SK-N-SH (cell line): ENCODE data around the gene SCARB1. TPM values are rescaled to one million over a fixed set of nuclear protein-coding genes. Genes with fewer than 3 reads are reported as not detected.

Experiments
- CTCF ChIA-PET: fragments of 300-600, 350-600 bp; formaldehyde crosslinking; extraction: SDS; loops from one replicate; lab custom pipeline; 2021; lab: Yijun Ruan, JAX
- POLR2A ChIA-PET: fragments of 350-600 bp; sonication (Branson Sonifier 250); formaldehyde crosslinking; extraction: SDS; loops from one replicate; lab custom pipeline; 2020; ENCODE audit warnings: antibody characterized with exemption, inconsistent platforms; lab: Yijun Ruan, JAX
- DNase-seq: peaks from one replicate; pipeline ENCODE4 v3.0.0; 2012
- H2AFZ ChIP-seq: fragments of 200-600 bp; sonication (generic); 2 replicates; pipeline ENCODE4 v1.8.1; 2016; ENCODE audit warnings: antibody characterized with exemption, mild to moderate bottlenecking, low read depth
- H3F3A ChIP-seq: fragments of 200-600 bp; sonication (generic); replicated peaks from 2 replicates; pipeline ENCODE3; 2016; ENCODE audit warnings: antibody characterized with exemption, mild to moderate bottlenecking; ENCODE audit not compliant: insufficient read depth
- H3K27ac ChIP-seq, 2 experiments: fragments of 200-500 bp in 1 of 2; fragments of 200-600 bp in 1 of 2; sonication (Bioruptor generic) in 1 of 2; sonication (generic), shearing (Covaris generic) in 1 of 2; 2 replicates each; pipeline versions ENCODE4 v1.5.1 to v1.6.1; 2014 to 2016; ENCODE audit warnings: low read depth in 2 of 2, inconsistent platforms in 1 of 2, low read length in 1 of 2, mild to moderate bottlenecking in 1 of 2, mixed read lengths in 1 of 2
- H3K27me3 ChIP-seq: fragments of 200-600 bp; sonication (generic), shearing (Covaris generic); 2 replicates; pipeline ENCODE4 v1.6.1; 2016; ENCODE audit warnings: mixed run types; ENCODE audit not compliant: insufficient read depth
- H3K36me3 ChIP-seq, 2 experiments: fragments of 200-500 bp in 1 of 2; fragments of 200-600 bp in 1 of 2; sonication (Bioruptor generic) in 1 of 2; sonication (generic) in 1 of 2; replicated peaks in 1 of 2; 2 replicates each; pipeline versions ENCODE3 to v1.5.1; 2014 to 2016; ENCODE audit warnings: low read length in 1 of 2, mild to moderate bottlenecking in 1 of 2; ENCODE audit not compliant: insufficient read depth in 2 of 2, control insufficient read depth in 1 of 2
- H3K4me1 ChIP-seq, 2 experiments: fragments of 200-500 bp in 1 of 2; fragments of 200-600 bp in 1 of 2; sonication (Bioruptor generic) in 1 of 2; sonication (generic), shearing (Covaris generic) in 1 of 2; 2 replicates each; pipeline versions ENCODE4 v1.5.1 to v1.6.1; 2014 to 2016; ENCODE audit warnings: low read depth in 1 of 2, low read length in 1 of 2, mixed run types in 1 of 2; ENCODE audit not compliant: insufficient read depth in 2 of 2, control insufficient read depth in 1 of 2
- H3K4me2 ChIP-seq: fragments of 200-600 bp; sonication (generic), shearing (Covaris generic); 2 replicates; pipeline ENCODE4 v1.6.1; 2017; ENCODE audit warnings: mixed run types
- H3K4me3 ChIP-seq, 2 experiments: fragments of 200-500 bp in 1 of 2; fragments of 200-600 bp in 1 of 2; sonication (Bioruptor generic) in 1 of 2; sonication (generic), shearing (Covaris generic) in 1 of 2; 2 replicates each; pipeline versions ENCODE4 v1.5.1 to v1.8.1; 2014 to 2016; ENCODE audit warnings: low read depth in 2 of 2, inconsistent platforms in 1 of 2, low read length in 1 of 2, mild to moderate bottlenecking in 1 of 2, mixed read lengths in 1 of 2, moderate library complexity in 1 of 2
- H3K79me2 ChIP-seq: fragments of 200-600 bp; sonication (generic); 2 replicates; pipeline ENCODE4 v1.8.1; 2017; ENCODE audit warnings: mild to moderate bottlenecking; ENCODE audit not compliant: insufficient read depth
- H3K9ac ChIP-seq: fragments of 200-600 bp; sonication (generic); 2 replicates; pipeline ENCODE4 v1.6.1; 2017; ENCODE audit warnings: mixed run types
- H3K9me2 ChIP-seq: fragments of 200-600 bp; sonication (generic); 2 replicates; pipeline ENCODE4 v1.6.1; 2017; ENCODE audit warnings: mixed run types
- H3K9me3 ChIP-seq: fragments of 200-600 bp; sonication (generic); 2 replicates; pipeline ENCODE4 v1.6.1; 2017; ENCODE audit warnings: mixed run types, mild to moderate bottlenecking, moderate library complexity
- H4K20me1 ChIP-seq: fragments of 200-600 bp; sonication (generic); 2 replicates; pipeline ENCODE4 v1.6.1; 2017; ENCODE audit warnings: mild to moderate bottlenecking, mixed run types; ENCODE audit not compliant: insufficient read depth
- CHD2 ChIP-seq: fragments of 150-350 bp; IDR thresholded peaks from 2 replicates; pipeline ENCODE4 v1.6.1; 2018; ENCODE audit warnings: low read length; ENCODE audit not compliant: partially characterized antibody
- EP300 ChIP-seq, 2 experiments: IDR thresholded peaks; 2 replicates each; pipeline versions ENCODE4 v1.4.0 to v1.6.1; 2012; ENCODE audit warnings: borderline replicate concordance in 1 of 2, low read depth in 1 of 2, low read length in 1 of 2
- FOSL2 ChIP-seq: IDR thresholded peaks from 2 replicates; pipeline ENCODE4 v1.4.0; 2012; ENCODE audit warnings: low read depth, mild to moderate bottlenecking, moderate library complexity, borderline replicate concordance
- GABPA ChIP-seq: IDR thresholded peaks from 2 replicates; pipeline ENCODE4 v1.4.0; 2012; ENCODE audit warnings: low read depth, mild to moderate bottlenecking
- GATA2 ChIP-seq: sonication (generic); formaldehyde crosslinking; IDR thresholded peaks from 2 replicates; pipeline ENCODE4 v1.5.0; 2020; ENCODE audit warnings: mild to moderate bottlenecking, missing genetic modification reagents
- JUND ChIP-seq: IDR thresholded peaks from 2 replicates; pipeline ENCODE4 v1.4.0; 2012
- MEF2A ChIP-seq: IDR thresholded peaks from 2 replicates; pipeline ENCODE4 v1.4.0; 2012; ENCODE audit warnings: low read depth, borderline replicate concordance
- NFIC ChIP-seq: IDR thresholded peaks from 2 replicates; pipeline ENCODE4 v1.4.0; 2012; ENCODE audit warnings: borderline replicate concordance
- NRF1 ChIP-seq: IDR thresholded peaks from 2 replicates; pipeline ENCODE4 v1.6.1; 2012; ENCODE audit warnings: low read depth, mild to moderate bottlenecking, low read length
- RCOR1 ChIP-seq: fragments of 150-350 bp; IDR thresholded peaks from 2 replicates; pipeline ENCODE4 v1.6.1; 2017; ENCODE audit warnings: antibody characterized with exemption, low read length
- RFX5 ChIP-seq: IDR thresholded peaks from 2 replicates; pipeline ENCODE4 v1.6.1; 2012; ENCODE audit warnings: mild to moderate bottlenecking, improper control_type of control experiment, low read length
- SIN3A ChIP-seq: IDR thresholded peaks from 2 replicates; pipeline ENCODE4 v1.6.1; 2012; ENCODE audit warnings: low read depth, mild to moderate bottlenecking, low read length, moderate library complexity, borderline replicate concordance
- SMC3 ChIP-seq: IDR thresholded peaks from 2 replicates; pipeline ENCODE4 v1.6.1; 2012; ENCODE audit warnings: low read depth, low read length, improper control_type of control experiment
- TAF1 ChIP-seq: IDR thresholded peaks from 2 replicates; pipeline ENCODE4 v1.6.1; 2012; ENCODE audit warnings: low read depth, mild to moderate bottlenecking, low read length, moderate library complexity, borderline replicate concordance
- TCF12 ChIP-seq: IDR thresholded peaks from 2 replicates; pipeline ENCODE4 v1.4.0; 2012
- TEAD4 ChIP-seq: IDR thresholded peaks from 2 replicates; pipeline ENCODE4 v1.4.0; 2012; ENCODE audit warnings: mild to moderate bottlenecking, borderline replicate concordance; ENCODE audit not compliant: insufficient read depth
- YY1 ChIP-seq: IDR thresholded peaks from 2 replicates; pipeline ENCODE4 v1.4.0; 2012; ENCODE audit warnings: low read depth, mild to moderate bottlenecking
- WGBS: methylation state at CpG from one replicate; pipeline ENCODE4 v1.1.6; 2017; ENCODE audit warnings: low lambda C conversion rate; 5-methylcytosine and 5-hydroxymethylcytosine counted together
- polyA plus RNA-seq, 3 experiments: library from polyadenylated mRNA; depleted of rRNA; stranded (reverse); fragments of >200 nt; gene quantifications; 2 replicates each; pipeline ENCODE4 v1.2.3, GENCODE V29; 2012
- TF ChIP-seq, protein P1 (sequence below): IDR thresholded peaks from 2 replicates; pipeline ENCODE4; 2012
- TF ChIP-seq, protein P2 (sequence below): fragments of 150-350 bp; IDR thresholded peaks from 2 replicates; pipeline ENCODE4 v1.6.1; 2016; ENCODE audit warnings: mild to moderate bottlenecking, low read depth, low read length
- TF ChIP-seq, protein P3 (sequence below): IDR thresholded peaks from 2 replicates; pipeline ENCODE4 v1.4.0; 2012; ENCODE audit warnings: low read depth, borderline replicate concordance

SCARB1 gene
- polyA plus RNA-seq, 1 of the 3 experiments (the other 2 are of a cell fraction) = 33.0 TPM

DNA sequence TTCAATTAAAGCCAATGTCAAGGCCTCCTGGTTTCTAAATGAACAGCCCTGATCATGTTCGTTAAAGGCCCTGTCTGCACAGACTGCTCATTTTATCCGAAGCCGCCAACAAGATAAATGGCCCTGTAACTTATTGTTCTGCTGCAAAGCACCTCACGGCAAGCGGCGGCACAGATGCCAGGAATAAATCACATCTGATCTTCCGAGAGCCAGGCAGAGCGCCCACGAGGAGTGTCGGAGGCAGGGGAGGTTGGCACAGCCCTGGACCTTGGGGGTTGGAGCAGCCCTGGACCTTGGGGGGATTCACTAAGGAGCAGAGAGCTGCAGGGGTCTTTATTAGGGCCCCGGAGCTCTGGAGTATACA lies 110.5 kb downstream of the SCARB1 start (continued):
- TF ChIP-seq EP300 (IDR thresholded peaks at IDR 0.05; ENCODE audit: borderline replicate concordance in 1 of 2, low read depth in 1 of 2, low read length in 1 of 2) (no peak), SIN3A (no peak), NRF1 (no peak)

DNA sequence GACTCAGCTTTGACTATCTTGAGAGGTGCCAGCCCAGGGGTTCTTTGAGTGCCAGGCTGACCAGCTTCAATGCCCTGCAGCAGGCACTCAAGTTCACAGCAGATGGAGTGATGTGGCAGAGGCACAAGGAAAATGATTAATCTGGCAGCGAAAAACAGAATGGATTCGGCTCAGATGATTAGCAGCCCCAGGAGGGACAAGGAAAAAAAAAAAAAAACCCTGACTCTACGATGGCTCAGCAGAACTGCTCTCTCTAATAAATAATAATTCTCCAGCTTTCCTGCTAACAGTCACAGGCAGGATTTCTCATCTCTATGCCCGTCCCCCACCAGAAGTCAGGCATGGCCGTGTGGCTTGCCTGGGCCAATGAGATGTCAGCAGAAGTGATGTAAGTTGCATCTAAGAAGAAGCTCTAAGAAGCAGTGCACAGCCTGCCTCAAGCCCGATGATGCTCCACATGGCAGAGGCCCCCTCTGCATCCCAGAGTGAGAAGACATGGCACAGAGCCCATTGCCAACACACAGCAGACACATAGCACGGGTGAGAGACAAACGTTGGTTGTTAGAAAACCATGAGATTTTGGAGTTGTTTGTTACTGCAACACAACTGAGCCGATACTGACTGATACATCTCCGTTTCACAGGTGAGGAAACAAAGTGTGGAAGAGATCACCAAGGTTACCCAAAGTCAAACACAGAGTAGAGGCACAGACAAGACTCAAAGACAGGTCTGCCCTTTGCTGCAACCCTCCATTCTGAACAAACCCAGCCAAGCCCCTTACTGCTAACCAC lies 111.0 kb downstream of the SCARB1 start:
- Histone ChIP-seq H3K9me3 (no peaks in the 10 kb centered on the region), H3K9ac (no peak overlapping the region), H3K36me3 (no peaks in the 10 kb centered on the region), H2AFZ (no peak overlapping the region), H3K4me1 (peaks cover 0 to 20% of the 10 kb centered on the region in 2 experiments; a peak in 1 of 4 replicates), H3K4me3 (no peak overlapping the region), H3K79me2 (no peaks in the 10 kb centered on the region), H3K27ac (no peak overlapping the region), H3K9me2 (no peaks in the 10 kb centered on the region), H3F3A (no peaks in the 10 kb centered on the region), H4K20me1 (no peaks in the 10 kb centered on the region), H3K27me3 (no peaks in the 10 kb centered on the region), H3K4me2 (no peak overlapping the region)
- 68% methylated on average over 8 of the region's 10 CpGs for WGBS
- ChIA-PET CTCF (interaction anchor here (0.9 to 1.9 kb wide), 6 partner anchors 9 to 410 kb away, joined by 3 to 6 read pairs (median 4); no protein-coding TSS in a partner anchor), POLR2A (no interaction called here)
- TF ChIP-seq RFX5 (0 out of 2 replicates have a peak, but pooled peaks have one; percentile 30), RCOR1 (no peak), JUND (no peak), TEAD4 (no peak), NFIC (no peak), CHD2 (no peak)
- DNase-seq = no peak

DNA sequence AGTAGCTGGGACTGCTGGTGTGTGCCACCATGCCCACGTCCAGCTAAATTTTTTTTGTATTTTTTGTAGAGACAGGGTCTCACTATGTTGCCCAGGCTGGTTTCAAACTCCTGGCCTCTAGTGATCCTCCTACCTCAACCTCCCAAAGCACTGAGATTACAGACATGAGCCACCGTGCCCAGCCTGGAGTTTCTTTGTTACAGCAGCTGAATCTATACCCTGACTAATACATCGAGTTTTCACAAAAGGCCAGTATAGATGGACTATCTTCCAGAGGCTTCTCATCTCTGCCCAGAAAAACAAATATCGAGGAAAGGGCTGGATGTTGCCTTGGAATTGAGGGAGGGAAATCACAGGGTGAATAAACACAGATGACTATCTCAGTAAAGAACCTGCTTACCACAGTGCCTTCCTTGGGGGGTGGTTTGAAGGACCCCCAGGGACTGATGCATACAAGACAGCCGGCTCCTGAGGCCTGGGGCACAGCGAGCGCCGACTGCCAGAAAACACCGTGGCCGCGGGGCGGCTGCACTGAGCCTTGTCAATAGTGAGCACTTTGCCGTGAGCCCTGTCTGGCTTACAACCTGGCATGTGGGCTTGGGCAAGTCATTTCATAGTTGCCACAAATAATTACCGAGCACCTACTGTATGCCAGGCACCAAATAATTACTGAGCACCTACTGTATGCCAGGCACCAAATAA lies 111.9 kb downstream of the SCARB1 start:
- Histone ChIP-seq H3K4me1 (peaks cover 5 to 20% of the 10 kb centered on the region in 2 experiments; a peak in 1 of 4 replicates), H3K9me2 (no peaks in the 10 kb centered on the region), H3K4me2 (no peak overlapping the region), H3K4me3 (no peak overlapping the region), H3K9ac (no peak overlapping the region), H3K9me3 (no peaks in the 10 kb centered on the region), H2AFZ (no peak overlapping the region), H3K79me2 (no peaks in the 10 kb centered on the region), H3K27me3 (no peaks in the 10 kb centered on the region), H3F3A (no peaks in the 10 kb centered on the region), H3K27ac (no peak overlapping the region), H3K36me3 (no peaks in the 10 kb centered on the region), H4K20me1 (no peaks in the 10 kb centered on the region)
- CTCF ChIA-PET = interaction anchor here (0.6 to 2.2 kb wide), 18 partner anchors 10 to 631 kb away, joined by 3 to 6 read pairs (median 3); no protein-coding TSS in a partner anchor
- WGBS = 84% methylated on average over 5 of the region's 14 CpGs
- no peak for DNase-seq
- POLR2A ChIA-PET = no interaction called here
- no peak for TF ChIP-seq YY1
- no peak for TF ChIP-seq GABPA
- TF ChIP-seq GATA2 (CRISPR knock-in tag) = no peak
- no peak for TF ChIP-seq RCOR1
- no peak for TF ChIP-seq EP300 (IDR thresholded peaks at IDR 0.05; ENCODE audit: borderline replicate concordance in 1 of 2, low read depth in 1 of 2, low read length in 1 of 2)
- TF ChIP-seq MEF2A = no peak
- TF ChIP-seq, protein P1, sequence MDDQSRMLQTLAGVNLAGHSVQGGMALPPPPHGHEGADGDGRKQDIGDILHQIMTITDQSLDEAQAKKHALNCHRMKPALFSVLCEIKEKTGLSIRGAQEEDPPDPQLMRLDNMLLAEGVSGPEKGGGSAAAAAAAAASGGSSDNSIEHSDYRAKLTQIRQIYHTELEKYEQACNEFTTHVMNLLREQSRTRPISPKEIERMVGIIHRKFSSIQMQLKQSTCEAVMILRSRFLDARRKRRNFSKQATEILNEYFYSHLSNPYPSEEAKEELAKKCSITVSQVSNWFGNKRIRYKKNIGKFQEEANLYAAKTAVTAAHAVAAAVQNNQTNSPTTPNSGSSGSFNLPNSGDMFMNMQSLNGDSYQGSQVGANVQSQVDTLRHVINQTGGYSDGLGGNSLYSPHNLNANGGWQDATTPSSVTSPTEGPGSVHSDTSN = no peak
- TF ChIP-seq, protein P2, sequence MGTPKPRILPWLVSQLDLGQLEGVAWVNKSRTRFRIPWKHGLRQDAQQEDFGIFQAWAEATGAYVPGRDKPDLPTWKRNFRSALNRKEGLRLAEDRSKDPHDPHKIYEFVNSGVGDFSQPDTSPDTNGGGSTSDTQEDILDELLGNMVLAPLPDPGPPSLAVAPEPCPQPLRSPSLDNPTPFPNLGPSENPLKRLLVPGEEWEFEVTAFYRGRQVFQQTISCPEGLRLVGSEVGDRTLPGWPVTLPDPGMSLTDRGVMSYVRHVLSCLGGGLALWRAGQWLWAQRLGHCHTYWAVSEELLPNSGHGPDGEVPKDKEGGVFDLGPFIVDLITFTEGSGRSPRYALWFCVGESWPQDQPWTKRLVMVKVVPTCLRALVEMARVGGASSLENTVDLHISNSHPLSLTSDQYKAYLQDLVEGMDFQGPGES = no peak
- no peak for TF ChIP-seq FOSL2
- TF ChIP-seq, protein P3, sequence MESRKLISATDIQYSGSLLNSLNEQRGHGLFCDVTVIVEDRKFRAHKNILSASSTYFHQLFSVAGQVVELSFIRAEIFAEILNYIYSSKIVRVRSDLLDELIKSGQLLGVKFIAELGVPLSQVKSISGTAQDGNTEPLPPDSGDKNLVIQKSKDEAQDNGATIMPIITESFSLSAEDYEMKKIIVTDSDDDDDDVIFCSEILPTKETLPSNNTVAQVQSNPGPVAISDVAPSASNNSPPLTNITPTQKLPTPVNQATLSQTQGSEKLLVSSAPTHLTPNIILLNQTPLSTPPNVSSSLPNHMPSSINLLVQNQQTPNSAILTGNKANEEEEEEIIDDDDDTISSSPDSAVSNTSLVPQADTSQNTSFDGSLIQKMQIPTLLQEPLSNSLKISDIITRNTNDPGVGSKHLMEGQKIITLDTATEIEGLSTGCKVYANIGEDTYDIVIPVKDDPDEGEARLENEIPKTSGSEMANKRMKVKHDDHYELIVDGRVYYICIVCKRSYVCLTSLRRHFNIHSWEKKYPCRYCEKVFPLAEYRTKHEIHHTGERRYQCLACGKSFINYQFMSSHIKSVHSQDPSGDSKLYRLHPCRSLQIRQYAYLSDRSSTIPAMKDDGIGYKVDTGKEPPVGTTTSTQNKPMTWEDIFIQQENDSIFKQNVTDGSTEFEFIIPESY = no peak
- no peak for TF ChIP-seq TAF1
- TF ChIP-seq TCF12 = no peak
- no peak for TF ChIP-seq SMC3
